Loucy (cell line): ENCODE data around the gene SLC4A4.

ENCODE experiments used
- CTCF ChIP-seq: fragments of 200-600 bp; sonication (generic); conservative IDR thresholded peaks from 2 replicates; pipeline ENCODE4 v1.5.1; 2014; ENCODE audit warnings: mild to moderate bottlenecking, antibody characterized with exemption, low read length
- EZH2phosphoT487 ChIP-seq: fragments of 200-600 bp; IDR thresholded peaks from 2 replicates; pipeline ENCODE4 v1.6.1; 2018; ENCODE audit warnings: antibody characterized with exemption, mild to moderate bottlenecking, moderate library complexity, borderline replicate concordance

- TF ChIP-seq CTCF (no peak), EZH2phosphoT487 (no peak)
Measured at GRCh38 chr4:71476240-71476639, 137.4 kb downstream of the SLC4A4 start.
